HL-60 (cell line): ENCODE results near the gene ACAA1.

Experiments used
- CTCF ChIP-seq: IDR thresholded peaks from one replicate; pipeline ENCODE4 v1.5.1; 2011; ENCODE audit warnings: low read length, control low read depth, inconsistent platforms; ENCODE audit not compliant: insufficient read depth
- POLR2AphosphoS5 ChIP-seq: IDR thresholded peaks from 2 replicates; pipeline ENCODE4 v1.6.1; 2012; ENCODE audit warnings: low read depth
- SPI1 ChIP-seq: IDR thresholded peaks from 2 replicates; pipeline ENCODE4 v1.6.1; 2012; ENCODE audit warnings: low read depth, mild to moderate bottlenecking, borderline replicate concordance

GRCh38 chr3:38139652-38140051, 2.7 kb upstream of the ACAA1 start:
- no peak for TF ChIP-seq CTCF
- TF ChIP-seq POLR2AphosphoS5, result no peak
- TF ChIP-seq SPI1, result no peak
